Body of pancreas (tissue), 4 donors: Measurements from ENCODE around the gene UNC5A.

Source experiments
- POLR2A ChIP-seq, 3 donors: fragments of 450-650 bp; IDR thresholded peaks; one replicate each; pipeline ENCODE4 v1.6.1; 2016; ENCODE audit warnings: antibody characterized with exemption in 3 of 3, mild to moderate bottlenecking in 2 of 3
- TF ChIP-seq, protein P1 (sequence below), 7 experiments: fragments of 450-650 bp in 4 of 7; fragments of 200-600 bp in 3 of 7; sonication (generic) in 3 of 7; IDR thresholded peaks; one replicate each; pipeline ENCODE4 v1.5.1; 2016 to 2019; ENCODE audit warnings: antibody characterized with exemption in 7 of 7

DNA sequence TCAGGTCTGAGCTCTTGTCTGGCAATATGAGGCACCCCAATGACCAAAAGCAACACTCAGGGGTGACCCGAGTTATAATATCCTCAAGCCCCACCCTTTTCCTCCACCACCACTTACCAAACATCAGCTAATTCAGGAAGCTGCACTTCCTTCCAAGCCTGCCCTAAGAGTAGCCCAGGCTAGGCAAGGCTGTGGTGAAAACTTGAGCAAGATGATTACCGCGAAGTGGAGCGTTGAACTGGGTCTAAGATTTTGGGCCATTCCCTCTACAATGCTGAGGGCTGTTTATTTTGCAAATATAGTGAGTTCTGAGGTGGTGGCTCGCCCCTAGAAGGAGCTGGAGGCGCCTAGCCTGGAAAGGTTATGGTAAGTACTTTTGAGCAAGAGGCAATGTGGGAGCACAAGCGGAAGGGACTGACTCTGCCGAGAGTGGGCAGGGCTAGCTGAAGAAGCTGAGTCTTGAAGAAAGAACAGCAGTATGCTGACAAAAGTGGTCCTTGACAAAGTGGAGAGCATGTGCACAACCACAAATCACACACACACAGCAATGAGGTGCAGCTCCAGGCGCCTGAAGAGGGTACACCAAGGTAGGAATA lies 89.0 kb downstream of the UNC5A start, which contains the start of gene HK3:
- TF ChIP-seq, protein P1, sequence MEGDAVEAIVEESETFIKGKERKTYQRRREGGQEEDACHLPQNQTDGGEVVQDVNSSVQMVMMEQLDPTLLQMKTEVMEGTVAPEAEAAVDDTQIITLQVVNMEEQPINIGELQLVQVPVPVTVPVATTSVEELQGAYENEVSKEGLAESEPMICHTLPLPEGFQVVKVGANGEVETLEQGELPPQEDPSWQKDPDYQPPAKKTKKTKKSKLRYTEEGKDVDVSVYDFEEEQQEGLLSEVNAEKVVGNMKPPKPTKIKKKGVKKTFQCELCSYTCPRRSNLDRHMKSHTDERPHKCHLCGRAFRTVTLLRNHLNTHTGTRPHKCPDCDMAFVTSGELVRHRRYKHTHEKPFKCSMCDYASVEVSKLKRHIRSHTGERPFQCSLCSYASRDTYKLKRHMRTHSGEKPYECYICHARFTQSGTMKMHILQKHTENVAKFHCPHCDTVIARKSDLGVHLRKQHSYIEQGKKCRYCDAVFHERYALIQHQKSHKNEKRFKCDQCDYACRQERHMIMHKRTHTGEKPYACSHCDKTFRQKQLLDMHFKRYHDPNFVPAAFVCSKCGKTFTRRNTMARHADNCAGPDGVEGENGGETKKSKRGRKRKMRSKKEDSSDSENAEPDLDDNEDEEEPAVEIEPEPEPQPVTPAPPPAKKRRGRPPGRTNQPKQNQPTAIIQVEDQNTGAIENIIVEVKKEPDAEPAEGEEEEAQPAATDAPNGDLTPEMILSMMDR (IDR thresholded peaks at IDR 0.05), result no peak
- no peak for TF ChIP-seq POLR2A (IDR thresholded peaks at IDR 0.05)
